T-helper 22 cell (primary cell): Measurements from ENCODE around the gene GIMAP5.
A peak's percentile ranks its signal among the peaks of the same experiment; 100 is the strongest.
"Not testable (repeated sequence)": the region's sequence is repeated elsewhere in the genome, so short reads cannot be mapped to it uniquely, and the experiment has no call there.

Experiments used
- DNase-seq: peaks from one replicate; pipeline ENCODE4 v3.0.0-alpha.2; 2020; ENCODE audit warnings: low read depth

GIMAP5 gene

GRCh38 chr7:150774131-150774530, 36.9 kb downstream of the GIMAP5 start:
- DNase-seq: not testable (repeated sequence)

- no peak for DNase-seq
These were observed 41.0 kb downstream of the GIMAP5 start for GRCh38 chr7:150778014-150778737.

DNA sequence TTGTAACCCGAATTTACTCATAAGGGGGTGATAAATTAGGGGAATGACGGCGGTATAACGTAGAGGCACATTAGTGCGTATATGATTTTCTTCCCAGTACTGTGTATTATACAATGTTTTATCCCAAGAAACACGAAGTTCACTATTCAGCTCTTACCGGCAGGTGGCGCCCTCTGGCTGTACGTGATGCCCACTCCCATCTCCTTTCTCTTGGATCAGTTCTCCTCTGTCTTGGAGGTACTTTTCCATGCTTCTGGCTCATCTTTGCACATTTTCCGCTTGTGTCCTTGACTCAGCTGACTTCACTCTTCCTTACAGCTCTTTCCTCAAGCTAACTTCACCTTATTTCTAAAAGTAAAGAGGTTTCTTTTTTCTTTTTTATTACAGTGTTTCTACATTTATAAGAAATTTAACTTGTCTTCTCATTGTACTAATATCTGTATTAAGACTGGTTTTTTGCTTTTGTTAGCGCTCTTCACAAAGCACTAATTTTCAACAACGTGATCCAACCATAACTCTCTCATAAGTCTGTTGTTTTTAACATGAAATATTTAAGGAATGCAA, 41.6 kb downstream of the GIMAP5 start:
- DNase-seq: peak; percentile 29

DNA sequence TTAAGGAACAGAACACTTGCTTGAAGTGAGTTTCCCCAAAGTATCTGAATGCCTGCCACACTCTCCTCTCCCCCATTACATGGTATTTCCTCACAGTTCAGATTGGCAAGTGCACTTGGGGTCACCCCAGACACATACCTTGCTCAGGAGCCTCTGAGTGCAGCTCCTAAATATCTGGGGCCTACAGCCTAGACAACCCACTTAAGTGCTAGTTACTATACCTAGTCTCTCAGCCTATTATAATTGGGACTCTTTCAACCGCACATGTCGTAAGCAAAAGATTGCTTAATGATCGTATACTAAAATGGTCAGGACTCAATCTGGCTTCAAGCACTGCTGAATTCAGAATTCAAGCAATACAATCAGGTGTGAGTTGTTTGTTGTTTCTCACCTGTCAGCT, 43.1 kb downstream of the GIMAP5 start:
- no peak for DNase-seq

DNA sequence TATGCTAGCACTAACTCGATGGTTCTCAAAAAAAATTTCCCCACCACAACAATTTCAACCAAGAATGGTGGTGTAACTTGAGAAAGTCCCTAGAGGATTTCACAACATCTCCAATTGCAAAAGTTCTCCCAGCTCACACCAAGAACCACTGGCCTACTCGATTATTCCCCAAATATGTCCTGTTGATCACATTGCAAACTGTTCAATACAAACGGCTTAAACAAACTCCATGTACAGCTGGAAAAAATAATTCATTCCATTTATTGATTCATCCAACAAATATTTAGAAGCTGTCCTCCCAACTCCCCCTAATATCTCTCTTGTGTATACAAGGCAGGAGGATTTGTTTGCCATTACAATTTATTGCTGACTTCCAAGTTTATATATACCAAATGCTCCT, 43.9 kb downstream of the GIMAP5 start:
- DNase-seq: no peak

DNA sequence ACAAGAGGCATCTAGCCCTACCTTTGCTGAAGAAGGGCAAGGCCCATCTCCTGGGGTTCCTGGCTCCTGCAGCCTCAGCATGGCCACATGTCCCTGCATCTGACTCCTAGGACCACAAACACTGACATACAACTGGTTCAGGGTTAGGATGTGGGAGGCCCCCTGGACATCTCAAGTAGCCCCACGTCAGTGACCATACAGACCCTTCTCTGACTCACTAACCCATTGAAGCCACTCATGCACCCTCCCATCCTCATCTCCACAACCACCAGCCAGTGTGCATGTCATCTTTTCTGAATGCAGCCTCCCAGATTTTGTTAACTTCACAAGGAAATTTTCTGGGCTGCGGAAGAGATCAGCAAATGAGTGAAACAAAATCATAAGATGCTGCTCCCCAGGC, 44.7 kb downstream of the GIMAP5 start:
- DNase-seq: no peak

DNA sequence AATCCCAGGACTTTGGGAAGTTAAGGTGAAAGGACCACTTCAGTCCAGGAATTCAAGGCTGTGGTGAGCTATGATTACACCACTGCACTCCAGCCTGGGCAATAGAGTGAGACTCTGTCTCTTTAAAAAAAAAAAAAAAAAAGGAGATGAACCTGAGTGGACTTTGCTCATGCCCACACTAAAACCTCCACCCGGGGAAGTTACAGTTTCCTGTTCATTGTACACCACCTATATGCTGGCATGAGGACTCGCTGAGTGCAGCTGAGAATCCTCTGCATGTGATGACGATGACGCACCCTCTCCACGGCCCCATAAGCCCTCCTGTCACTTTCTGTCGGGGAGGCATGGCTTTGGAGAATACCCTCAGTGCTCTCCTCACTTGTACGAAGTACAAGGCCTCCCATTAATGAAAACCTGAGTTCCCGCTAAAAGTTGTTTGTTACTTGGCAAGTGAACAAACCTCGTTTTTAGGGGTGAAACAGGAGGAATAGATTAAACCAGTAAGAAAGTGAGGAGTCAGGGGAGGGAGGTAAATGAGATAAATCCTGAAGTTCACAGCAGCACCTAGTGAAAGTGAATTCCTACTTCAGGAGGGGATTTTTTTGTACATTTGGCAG, 47.0 kb downstream of the GIMAP5 start:
- no peak for DNase-seq

DNA sequence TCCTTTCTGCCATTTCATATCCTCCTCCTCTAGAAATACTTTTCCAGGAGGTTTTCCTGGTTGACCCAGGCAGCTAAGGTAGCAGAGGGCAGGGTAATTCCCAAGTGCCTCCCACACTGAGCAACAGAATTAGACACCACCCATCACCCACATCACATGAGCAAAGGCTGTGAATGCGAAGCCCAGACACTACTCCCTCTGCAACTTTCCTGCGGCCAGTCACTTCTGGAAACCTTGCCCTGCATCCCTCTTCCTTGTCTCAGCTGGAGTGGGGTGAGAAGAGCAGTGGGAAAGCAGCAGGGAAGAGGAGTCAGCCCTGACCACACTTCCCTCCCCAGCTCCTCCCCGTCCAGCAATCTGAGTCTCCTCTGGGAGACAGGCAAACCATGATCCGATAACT, 47.7 kb downstream of the GIMAP5 start:
- no peak for DNase-seq

- DNase-seq: no peak
These were observed 50.4 kb downstream of the GIMAP5 start for GRCh38 chr7:150787321-150788281.

DNA sequence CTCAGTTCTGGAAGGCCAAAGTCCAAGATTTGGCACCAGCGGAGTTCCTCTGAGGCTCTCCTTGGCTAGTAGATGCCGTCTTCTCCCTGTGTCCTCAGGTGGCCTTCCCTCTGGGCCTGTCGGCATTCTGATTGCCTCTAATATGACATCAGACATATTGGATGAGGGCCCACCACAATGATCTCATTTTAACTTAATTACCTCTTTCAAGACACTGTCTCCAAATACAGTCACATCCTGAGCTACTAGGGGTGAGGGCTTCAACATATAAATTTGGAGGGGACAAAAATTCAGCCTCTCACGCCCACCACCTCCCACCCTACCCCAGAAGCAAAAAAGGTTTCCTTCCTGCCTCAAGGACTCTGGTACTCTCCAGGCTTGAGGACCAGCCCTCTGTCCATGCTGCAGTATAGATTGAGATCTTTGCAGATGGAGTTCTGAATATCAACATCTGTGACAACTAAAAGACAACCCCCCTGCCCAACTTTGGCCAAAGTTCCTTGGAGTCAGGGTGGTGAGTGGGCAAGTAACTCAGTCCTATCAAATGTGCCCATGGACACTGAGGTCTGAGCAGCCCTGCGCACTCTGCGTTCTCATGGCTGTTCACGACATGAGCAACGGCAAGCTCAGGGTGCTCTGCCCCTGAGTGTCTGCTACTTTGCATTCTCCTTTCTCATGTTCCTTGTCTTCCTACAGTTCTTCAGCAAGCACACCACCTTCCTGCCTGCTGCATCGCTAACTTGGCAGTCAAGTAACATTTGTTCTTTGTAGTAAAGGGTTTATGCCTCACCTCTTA, 51.5 kb downstream of the GIMAP5 start:
- no peak for DNase-seq

- no peak for DNase-seq
These were observed 53.3 kb downstream of the GIMAP5 start for GRCh38 chr7:150790416-150791075.

- no peak for DNase-seq
These were observed 54.1 kb downstream of the GIMAP5 start for GRCh38 chr7:150791304-150791703.

- DNase-seq: no peak
These were observed 54.7 kb downstream of the GIMAP5 start for GRCh38 chr7:150791746-150792452.
